Liver (tissue), 9 donors: ENCODE data around the gene PTH1R. TPM values are rescaled to one million over a fixed set of nuclear protein-coding genes. Genes with fewer than 3 reads are reported as not detected.

Experiments
- DNase-seq: peaks from one replicate; pipeline ENCODE4 v3.0.0-alpha.2; 2017; ENCODE audit warnings: low spot score
- H3K27ac ChIP-seq, 2 donors: one replicate each; pipeline ENCODE4 v1.7.0; 2013; ENCODE audit warnings: inconsistent platforms in 2 of 2, low read length in 2 of 2, control low read depth in 1 of 2, low read depth in 1 of 2, mild to moderate bottlenecking in 1 of 2
- H3K27me3 ChIP-seq, 4 donors: one replicate each; pipeline versions ENCODE4 v1.6.1 to v1.7.0; 2013; ENCODE audit warnings: low read length in 3 of 4, inconsistent platforms in 1 of 4, mild to moderate bottlenecking in 1 of 4, moderate library complexity in 1 of 4; ENCODE audit not compliant: control insufficient read depth in 4 of 4, insufficient read depth in 4 of 4
- H3K36me3 ChIP-seq, 4 donors: one replicate each; pipeline versions ENCODE4 v1.6.1 to v1.7.0; 2013; ENCODE audit warnings: low read length in 3 of 4, mild to moderate bottlenecking in 3 of 4, low read depth in 1 of 4, moderate library complexity in 1 of 4; ENCODE audit not compliant: control insufficient read depth in 4 of 4, insufficient read depth in 3 of 4
- H3K4me1 ChIP-seq, 4 donors: one replicate each; pipeline versions ENCODE4 v1.6.1 to v1.7.0; 2013; ENCODE audit warnings: low read length in 3 of 4, mild to moderate bottlenecking in 3 of 4, moderate library complexity in 1 of 4; ENCODE audit not compliant: control insufficient read depth in 4 of 4, insufficient read depth in 4 of 4
- H3K4me3 ChIP-seq, 3 donors: one replicate each; pipeline versions ENCODE4 v1.6.1 to v1.7.0; 2013; ENCODE audit warnings: low read length in 3 of 3, control low read depth in 1 of 3, low read depth in 1 of 3, mild to moderate bottlenecking in 1 of 3
- H3K9ac ChIP-seq, 2 donors: one replicate each; pipeline ENCODE4 v1.7.0; 2013; ENCODE audit warnings: low read length in 2 of 2, mild to moderate bottlenecking in 2 of 2, moderate library complexity in 2 of 2, control low read depth in 1 of 2, low read depth in 1 of 2
- H3K9me3 ChIP-seq, 4 donors: one replicate each; pipeline versions ENCODE4 v1.6.1 to v1.7.0; 2013; ENCODE audit warnings: low read length in 3 of 4; ENCODE audit not compliant: control insufficient read depth in 4 of 4
- EGR1 ChIP-seq, 2 donors: IDR thresholded peaks; 2 replicates each; pipeline ENCODE4 v1.6.1; 2016 to 2018; ENCODE audit warnings: antibody characterized with exemption in 2 of 2, low read depth in 2 of 2
- FOXA1 ChIP-seq: IDR thresholded peaks from 2 replicates; pipeline ENCODE4 v1.6.1; 2016; ENCODE audit warnings: antibody characterized with exemption
- FOXA2 ChIP-seq: IDR thresholded peaks from 2 replicates; pipeline ENCODE4 v1.6.1; 2016; ENCODE audit warnings: antibody characterized with exemption
- GABPA ChIP-seq, 2 donors: IDR thresholded peaks in 1 of 2; conservative IDR thresholded peaks in 1 of 2; 2 replicates each; pipeline ENCODE4 v1.6.1; 2016; ENCODE audit warnings: antibody characterized with exemption in 2 of 2, mild to moderate bottlenecking in 1 of 2, moderate library complexity in 1 of 2
- HNF4A ChIP-seq, 2 donors: conservative IDR thresholded peaks; 2 replicates each; pipeline ENCODE4 v1.6.1; 2016; ENCODE audit warnings: antibody characterized with exemption in 2 of 2, mild to moderate bottlenecking in 2 of 2
- HNF4G ChIP-seq: IDR thresholded peaks from 2 replicates; pipeline ENCODE4 v1.6.1; 2016; ENCODE audit warnings: antibody characterized with exemption
- JUND ChIP-seq, 2 donors: IDR thresholded peaks; 2 replicates each; pipeline ENCODE4 v1.6.1; 2016; ENCODE audit warnings: antibody characterized with exemption in 2 of 2
- NR2F2 ChIP-seq: IDR thresholded peaks from 2 replicates; pipeline ENCODE4 v1.6.1; 2016; ENCODE audit warnings: antibody characterized with exemption
- RAD21 ChIP-seq, 2 donors: IDR thresholded peaks; 2 replicates each; pipeline ENCODE4 v1.6.1; 2016; ENCODE audit warnings: antibody characterized with exemption in 2 of 2, mild to moderate bottlenecking in 2 of 2
- RXRA ChIP-seq, 2 donors: IDR thresholded peaks; 2 replicates each; pipeline ENCODE4 v1.6.1; 2017 to 2018; ENCODE audit warnings: antibody characterized with exemption in 2 of 2, mild to moderate bottlenecking in 1 of 2
- SP1 ChIP-seq: IDR thresholded peaks from 2 replicates; pipeline ENCODE4 v1.6.1; 2018; ENCODE audit warnings: antibody characterized with exemption, mild to moderate bottlenecking
- TAF1 ChIP-seq: conservative IDR thresholded peaks from 2 replicates; pipeline ENCODE4 v1.6.1; 2016; ENCODE audit warnings: antibody characterized with exemption, mild to moderate bottlenecking
- YY1 ChIP-seq: IDR thresholded peaks from 2 replicates; pipeline ENCODE4 v1.6.1; 2016; ENCODE audit warnings: antibody characterized with exemption, mild to moderate bottlenecking
- WGBS: extraction: QIAGEN DNeasy Blood & Tissue Kit; methylation state at CpG from one replicate; pipeline ENCODE4 v1.1.7; 2013; 5-methylcytosine and 5-hydroxymethylcytosine counted together
- polyA plus RNA-seq, 2 donors: library from polyadenylated mRNA; stranded (reverse) in 1 of 2; unstranded in 1 of 2; fragments of 200-250 nt in 1 of 2; fragments of >200 nt in 1 of 2; fragmentation: Nextera tagmentation in 1 of 2; extraction: Ambion mirVana in 1 of 2; gene quantifications; one replicate each; pipeline versions ENCODE4 v1.2.1 to v1.2.3, GENCODE V29; 2013 to 2015
- total RNA-seq, 2 donors: library from RNA; depleted of rRNA; stranded (reverse); fragments of >200 nt; gene quantifications; one replicate each; pipeline ENCODE4 v1.2.3, GENCODE V29; 2014
- TF ChIP-seq, protein P1 (sequence below): IDR thresholded peaks from 2 replicates; pipeline ENCODE4 v1.6.1; 2016; ENCODE audit warnings: antibody characterized with exemption
- TF ChIP-seq, protein P2 (sequence below): IDR thresholded peaks from 2 replicates; pipeline ENCODE4 v1.6.1; 2016; ENCODE audit warnings: antibody characterized with exemption
- TF ChIP-seq, protein P3 (sequence below): IDR thresholded peaks from 2 replicates; pipeline ENCODE4 v1.6.1; 2016; ENCODE audit warnings: antibody characterized with exemption, mild to moderate bottlenecking
- TF ChIP-seq, protein P4 (sequence below): fragments of 150-350 bp; IDR thresholded peaks from 2 replicates; pipeline ENCODE4 v1.5.1; 2017; ENCODE audit warnings: improper control_type of control experiment, low read depth, low read length; ENCODE audit not compliant: missing input control
- TF ChIP-seq, protein P5 (sequence below): IDR thresholded peaks from 2 replicates; pipeline ENCODE4 v1.6.1; 2016; ENCODE audit warnings: antibody characterized with exemption
- donor health status: healthy.
- donor health status: healthy.
- donor health status: healthy.
- donor health status: healthy.
- donor health status: healthy.

Gene PTH1R
- total and polyA plus RNA-seq, 4 donors = 7.2 to 28.4 (median 23.6) TPM

DNA sequence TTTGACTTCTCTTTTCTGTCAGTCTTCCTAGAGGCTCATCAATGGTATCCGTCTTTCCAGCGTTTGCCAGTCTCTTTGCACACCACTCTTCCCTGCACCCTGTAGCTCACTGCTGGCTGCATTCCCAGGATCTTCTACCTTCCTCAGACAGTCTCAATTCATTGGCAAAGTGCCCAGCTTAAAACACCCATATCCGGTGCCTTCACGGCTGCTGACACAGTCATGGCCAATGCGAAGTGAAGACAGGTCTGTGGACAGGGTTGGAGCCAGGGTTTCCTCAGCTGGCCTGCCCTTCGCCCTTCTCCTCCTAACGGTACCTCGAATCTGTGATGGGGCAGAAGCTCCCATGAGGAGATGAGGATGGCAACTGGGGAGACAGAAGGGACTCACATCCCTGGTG is 36.1 kb downstream of the PTH1R start:
- H3K36me3 ChIP-seq = peaks cover 3 to 5% (median 4%) of the 10 kb centered on the region in 4 donors
- H3K4me3 ChIP-seq = no peak overlapping the region
- H3K4me1 ChIP-seq = peaks cover 5 to 18% (median 12%) of the 10 kb centered on the region in 4 donors
- DNase-seq = no peak
- TF ChIP-seq YY1 (no peak), RAD21 (IDR thresholded peaks at IDR 0.05) (peak in 1 of 2 donors; percentile 27)
- H3K9ac ChIP-seq = no peak overlapping the region
- no peak overlapping the region for H3K27ac ChIP-seq
- 39% methylated on average over 8 of the region's 8 CpGs for WGBS
- no peaks in the 10 kb centered on the region for H3K9me3 ChIP-seq
- H3K27me3 ChIP-seq = no peaks in the 10 kb centered on the region

DNA sequence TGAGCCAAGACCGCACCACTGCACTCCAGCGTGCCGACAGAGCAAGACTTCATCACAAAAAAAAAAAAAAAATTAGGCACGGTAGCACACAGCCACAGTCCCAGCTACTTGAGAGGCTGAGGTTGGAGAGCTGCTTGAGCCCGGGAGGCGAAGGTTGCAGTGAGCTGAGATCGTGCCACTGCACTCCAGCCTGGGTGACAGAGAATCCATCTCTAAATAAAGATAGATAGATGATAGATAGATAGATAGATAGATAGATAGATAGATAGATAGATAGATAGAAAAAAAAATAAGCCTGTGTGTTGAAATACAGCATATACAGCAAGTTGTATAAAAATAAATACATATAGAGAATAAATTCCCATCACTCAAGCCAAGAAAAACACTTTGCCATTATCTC is 37.3 kb downstream of the PTH1R start:
- Histone ChIP-seq H3K27me3 (no peaks in the 10 kb centered on the region), H3K27ac (no peak overlapping the region), H3K36me3 (peaks cover 3 to 9% (median 5%) of the 10 kb centered on the region in 4 donors), H3K9ac (no peak overlapping the region), H3K4me1 (peaks cover 0 to 6% (median 3%) of the 10 kb centered on the region in 4 donors), H3K9me3 (no peaks in the 10 kb centered on the region), H3K4me3 (no peak overlapping the region)
- WGBS = 94% methylated on average over 7 of the region's 7 CpGs
- no peak for DNase-seq
- TF ChIP-seq RAD21 (IDR thresholded peaks at IDR 0.05) (no peak), RXRA (IDR thresholded peaks at IDR 0.05) (no peak), SP1 (no peak), TAF1 (no peak), HNF4A (conservative IDR thresholded peaks at IDR 0.05) (no peak), JUND (IDR thresholded peaks at IDR 0.05) (no peak), GABPA (IDR thresholded peaks at IDR 0.05 in 1 of 2, conservative IDR thresholded peaks at IDR 0.05 in 1 of 2) (no peak)

DNA sequence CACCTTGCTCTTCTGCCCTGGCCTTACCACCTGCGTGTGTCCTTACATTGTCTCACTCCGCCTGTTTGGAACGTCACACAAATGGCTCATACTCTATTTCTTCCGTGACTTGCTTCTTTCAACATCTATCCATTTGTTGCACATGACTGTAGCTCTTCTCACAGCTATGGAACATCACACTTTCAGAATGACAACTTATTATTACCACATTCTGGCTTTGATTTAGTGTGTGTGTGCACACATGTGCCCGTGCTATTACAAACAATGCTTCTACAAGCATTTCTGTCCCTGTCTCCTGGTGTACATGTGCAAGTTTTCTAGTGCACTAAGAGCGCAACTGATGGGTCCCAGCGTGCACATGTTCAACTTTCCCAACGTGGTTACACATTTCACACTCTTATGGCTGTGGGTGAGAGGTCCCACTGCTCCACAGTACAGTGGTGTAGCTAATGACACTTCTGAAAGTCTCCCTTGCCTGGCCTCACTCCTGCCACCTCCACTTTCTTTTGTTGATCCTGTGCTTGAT is 37.8 kb downstream of the PTH1R start:
- peaks cover 5 to 11% (median 7%) of the 10 kb centered on the region in 4 donors for H3K36me3 ChIP-seq
- DNase-seq = no peak

More for the DNA sequence above, 37.8 kb downstream of the PTH1R start:
- Histone ChIP-seq H3K4me3 (no peak overlapping the region), H3K9ac (no peak overlapping the region), H3K9me3 (no peaks in the 10 kb centered on the region), H3K27ac (no peak overlapping the region), H3K27me3 (no peaks in the 10 kb centered on the region), H3K4me1 (peaks cover 0 to 6% (median 3%) of the 10 kb centered on the region in 4 donors)
- WGBS = 89% methylated on average over 8 of the region's 8 CpGs
- TF ChIP-seq RXRA (IDR thresholded peaks at IDR 0.05) = no peak
- TF ChIP-seq, protein P1, sequence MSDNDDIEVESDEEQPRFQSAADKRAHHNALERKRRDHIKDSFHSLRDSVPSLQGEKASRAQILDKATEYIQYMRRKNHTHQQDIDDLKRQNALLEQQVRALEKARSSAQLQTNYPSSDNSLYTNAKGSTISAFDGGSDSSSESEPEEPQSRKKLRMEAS = no peak
- TF ChIP-seq HNF4A (conservative IDR thresholded peaks at IDR 0.05) = no peak
- TF ChIP-seq JUND (IDR thresholded peaks at IDR 0.05) = no peak
- no peak for TF ChIP-seq RAD21 (IDR thresholded peaks at IDR 0.05)
- TF ChIP-seq, protein P2, sequence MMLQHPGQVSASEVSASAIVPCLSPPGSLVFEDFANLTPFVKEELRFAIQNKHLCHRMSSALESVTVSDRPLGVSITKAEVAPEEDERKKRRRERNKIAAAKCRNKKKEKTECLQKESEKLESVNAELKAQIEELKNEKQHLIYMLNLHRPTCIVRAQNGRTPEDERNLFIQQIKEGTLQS = no peak
- TF ChIP-seq, protein P3, sequence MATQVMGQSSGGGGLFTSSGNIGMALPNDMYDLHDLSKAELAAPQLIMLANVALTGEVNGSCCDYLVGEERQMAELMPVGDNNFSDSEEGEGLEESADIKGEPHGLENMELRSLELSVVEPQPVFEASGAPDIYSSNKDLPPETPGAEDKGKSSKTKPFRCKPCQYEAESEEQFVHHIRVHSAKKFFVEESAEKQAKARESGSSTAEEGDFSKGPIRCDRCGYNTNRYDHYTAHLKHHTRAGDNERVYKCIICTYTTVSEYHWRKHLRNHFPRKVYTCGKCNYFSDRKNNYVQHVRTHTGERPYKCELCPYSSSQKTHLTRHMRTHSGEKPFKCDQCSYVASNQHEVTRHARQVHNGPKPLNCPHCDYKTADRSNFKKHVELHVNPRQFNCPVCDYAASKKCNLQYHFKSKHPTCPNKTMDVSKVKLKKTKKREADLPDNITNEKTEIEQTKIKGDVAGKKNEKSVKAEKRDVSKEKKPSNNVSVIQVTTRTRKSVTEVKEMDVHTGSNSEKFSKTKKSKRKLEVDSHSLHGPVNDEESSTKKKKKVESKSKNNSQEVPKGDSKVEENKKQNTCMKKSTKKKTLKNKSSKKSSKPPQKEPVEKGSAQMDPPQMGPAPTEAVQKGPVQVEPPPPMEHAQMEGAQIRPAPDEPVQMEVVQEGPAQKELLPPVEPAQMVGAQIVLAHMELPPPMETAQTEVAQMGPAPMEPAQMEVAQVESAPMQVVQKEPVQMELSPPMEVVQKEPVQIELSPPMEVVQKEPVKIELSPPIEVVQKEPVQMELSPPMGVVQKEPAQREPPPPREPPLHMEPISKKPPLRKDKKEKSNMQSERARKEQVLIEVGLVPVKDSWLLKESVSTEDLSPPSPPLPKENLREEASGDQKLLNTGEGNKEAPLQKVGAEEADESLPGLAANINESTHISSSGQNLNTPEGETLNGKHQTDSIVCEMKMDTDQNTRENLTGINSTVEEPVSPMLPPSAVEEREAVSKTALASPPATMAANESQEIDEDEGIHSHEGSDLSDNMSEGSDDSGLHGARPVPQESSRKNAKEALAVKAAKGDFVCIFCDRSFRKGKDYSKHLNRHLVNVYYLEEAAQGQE = no peak
- no peak for TF ChIP-seq NR2F2
- TF ChIP-seq, protein P4, sequence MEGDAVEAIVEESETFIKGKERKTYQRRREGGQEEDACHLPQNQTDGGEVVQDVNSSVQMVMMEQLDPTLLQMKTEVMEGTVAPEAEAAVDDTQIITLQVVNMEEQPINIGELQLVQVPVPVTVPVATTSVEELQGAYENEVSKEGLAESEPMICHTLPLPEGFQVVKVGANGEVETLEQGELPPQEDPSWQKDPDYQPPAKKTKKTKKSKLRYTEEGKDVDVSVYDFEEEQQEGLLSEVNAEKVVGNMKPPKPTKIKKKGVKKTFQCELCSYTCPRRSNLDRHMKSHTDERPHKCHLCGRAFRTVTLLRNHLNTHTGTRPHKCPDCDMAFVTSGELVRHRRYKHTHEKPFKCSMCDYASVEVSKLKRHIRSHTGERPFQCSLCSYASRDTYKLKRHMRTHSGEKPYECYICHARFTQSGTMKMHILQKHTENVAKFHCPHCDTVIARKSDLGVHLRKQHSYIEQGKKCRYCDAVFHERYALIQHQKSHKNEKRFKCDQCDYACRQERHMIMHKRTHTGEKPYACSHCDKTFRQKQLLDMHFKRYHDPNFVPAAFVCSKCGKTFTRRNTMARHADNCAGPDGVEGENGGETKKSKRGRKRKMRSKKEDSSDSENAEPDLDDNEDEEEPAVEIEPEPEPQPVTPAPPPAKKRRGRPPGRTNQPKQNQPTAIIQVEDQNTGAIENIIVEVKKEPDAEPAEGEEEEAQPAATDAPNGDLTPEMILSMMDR = no peak
- TF ChIP-seq FOXA2 = no peak
- no peak for TF ChIP-seq SP1
- no peak for TF ChIP-seq FOXA1
- TF ChIP-seq EGR1 (IDR thresholded peaks at IDR 0.05; ENCODE audit: low read depth in 2 of 2) = no peak
- TF ChIP-seq HNF4G = no peak
- TF ChIP-seq, protein P5, sequence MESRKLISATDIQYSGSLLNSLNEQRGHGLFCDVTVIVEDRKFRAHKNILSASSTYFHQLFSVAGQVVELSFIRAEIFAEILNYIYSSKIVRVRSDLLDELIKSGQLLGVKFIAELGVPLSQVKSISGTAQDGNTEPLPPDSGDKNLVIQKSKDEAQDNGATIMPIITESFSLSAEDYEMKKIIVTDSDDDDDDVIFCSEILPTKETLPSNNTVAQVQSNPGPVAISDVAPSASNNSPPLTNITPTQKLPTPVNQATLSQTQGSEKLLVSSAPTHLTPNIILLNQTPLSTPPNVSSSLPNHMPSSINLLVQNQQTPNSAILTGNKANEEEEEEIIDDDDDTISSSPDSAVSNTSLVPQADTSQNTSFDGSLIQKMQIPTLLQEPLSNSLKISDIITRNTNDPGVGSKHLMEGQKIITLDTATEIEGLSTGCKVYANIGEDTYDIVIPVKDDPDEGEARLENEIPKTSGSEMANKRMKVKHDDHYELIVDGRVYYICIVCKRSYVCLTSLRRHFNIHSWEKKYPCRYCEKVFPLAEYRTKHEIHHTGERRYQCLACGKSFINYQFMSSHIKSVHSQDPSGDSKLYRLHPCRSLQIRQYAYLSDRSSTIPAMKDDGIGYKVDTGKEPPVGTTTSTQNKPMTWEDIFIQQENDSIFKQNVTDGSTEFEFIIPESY = no peak
- TF ChIP-seq YY1 = no peak
- no peak for TF ChIP-seq TAF1
- no peak for TF ChIP-seq GABPA (IDR thresholded peaks at IDR 0.05 in 1 of 2, conservative IDR thresholded peaks at IDR 0.05 in 1 of 2)
